Left kidney (tissue), 2 donors: ENCODE measurements around the gene PEX11A. TPM values are rescaled to one million over a fixed set of nuclear protein-coding genes. Genes with fewer than 3 reads are reported as not detected.

Experiments
- DNase-seq: peaks from one replicate; pipeline ENCODE4 v3.0.0-alpha.2; 2013
- polyA plus RNA-seq: library from polyadenylated mRNA; unstranded; fragments of 120-200 nt; gene quantifications from one replicate; pipeline ENCODE4 v1.2.1, GENCODE V29; 2013; ENCODE audit not compliant: insufficient read length

Gene PEX11A
- polyA plus RNA-seq, 1 donor = 24.4 TPM

GRCh38 chr15:89677381-89677780, 13.2 kb downstream of the PEX11A start:
- DNase-seq = no peak

DNA sequence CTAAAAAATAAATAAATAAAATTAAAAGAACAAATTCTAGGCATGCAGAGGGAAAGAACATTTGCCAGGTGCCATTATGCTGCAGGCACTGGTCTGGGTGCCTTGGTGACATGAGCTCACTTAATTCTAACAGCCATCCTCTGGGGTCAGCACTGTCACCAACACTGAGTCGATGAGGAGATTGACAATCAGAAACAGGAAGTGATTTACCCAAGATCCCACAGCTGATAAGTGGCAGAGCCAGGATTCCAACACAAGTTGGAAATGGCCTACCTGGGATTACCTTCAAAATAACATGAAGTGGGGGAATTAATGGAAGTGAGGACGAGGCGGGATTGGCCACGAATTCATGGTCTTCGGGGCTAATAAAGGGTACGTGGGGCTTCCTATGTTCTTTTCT, 14.9 kb downstream of the PEX11A start:
- no peak for DNase-seq

GRCh38 chr15:89674526-89674925, 16.0 kb downstream of the PEX11A start:
- no peak for DNase-seq

GRCh38 chr15:89673165-89673512, 17.4 kb downstream of the PEX11A start:
- no peak for DNase-seq

DNA sequence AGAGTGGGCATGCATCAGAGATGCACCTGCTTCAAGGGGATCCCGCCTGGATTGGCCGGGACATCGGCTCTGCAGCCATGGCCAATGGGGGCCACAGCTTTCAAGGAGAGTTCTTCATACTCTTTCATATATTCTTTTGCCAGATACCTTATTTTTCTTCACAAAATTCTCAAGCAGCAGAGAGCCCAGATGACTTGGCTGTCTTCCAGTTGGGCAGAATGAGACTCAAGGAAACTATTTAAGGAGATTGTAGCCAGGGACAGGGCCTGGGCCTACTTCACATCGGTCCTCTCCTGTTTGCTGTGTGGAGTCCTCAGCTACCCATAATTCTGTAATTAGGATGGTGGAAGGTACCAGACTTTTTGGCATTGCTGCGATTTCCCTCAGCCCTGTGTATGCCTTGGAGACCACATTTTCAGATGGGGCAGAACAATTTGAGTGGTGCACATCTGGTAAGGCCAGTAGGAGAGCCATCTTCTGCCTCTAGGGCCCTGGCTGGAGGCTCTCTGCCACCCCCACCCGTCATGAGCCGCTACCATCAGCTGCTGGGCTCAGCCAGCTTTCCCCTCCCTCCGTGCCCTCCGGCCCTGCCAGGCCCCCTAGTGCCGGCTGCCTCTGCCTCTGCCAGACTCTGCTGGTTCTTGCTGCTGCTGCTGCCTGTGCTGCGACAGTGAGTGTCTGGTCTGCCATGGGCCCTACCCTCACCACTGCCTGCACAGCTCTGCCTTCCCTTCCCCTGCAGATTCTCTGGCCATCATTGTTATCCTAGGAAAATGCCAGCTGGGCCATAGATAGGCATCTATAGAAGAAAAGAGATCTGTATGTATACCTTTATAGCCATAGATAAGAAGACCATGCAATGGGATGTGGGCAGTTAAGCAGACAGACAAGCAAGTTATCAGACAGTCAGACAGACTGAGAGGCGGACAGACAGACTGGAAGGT, 18.1 kb downstream of the PEX11A start:
- DNase-seq = no peak

DNA sequence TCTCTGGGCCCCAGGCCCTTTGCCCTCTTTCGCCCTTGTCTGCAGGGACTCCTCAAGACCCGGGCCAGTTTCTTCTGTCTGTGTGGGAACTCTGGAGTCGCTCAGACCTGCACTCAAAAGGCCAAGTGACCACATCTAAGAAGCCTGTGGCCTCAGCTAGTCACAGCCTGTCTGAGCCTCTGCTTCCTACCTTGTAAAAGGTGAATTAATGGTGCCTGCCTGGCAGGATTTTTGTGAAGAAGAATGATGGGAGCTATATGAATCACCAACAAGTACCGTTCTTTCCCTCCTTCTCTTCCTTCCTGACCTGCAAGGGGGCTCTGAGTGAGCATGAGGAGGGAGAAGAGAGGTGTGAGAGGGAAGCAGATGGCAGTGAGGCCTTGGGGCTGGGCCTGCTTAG, 18.9 kb downstream of the PEX11A start:
- no peak for DNase-seq

DNA sequence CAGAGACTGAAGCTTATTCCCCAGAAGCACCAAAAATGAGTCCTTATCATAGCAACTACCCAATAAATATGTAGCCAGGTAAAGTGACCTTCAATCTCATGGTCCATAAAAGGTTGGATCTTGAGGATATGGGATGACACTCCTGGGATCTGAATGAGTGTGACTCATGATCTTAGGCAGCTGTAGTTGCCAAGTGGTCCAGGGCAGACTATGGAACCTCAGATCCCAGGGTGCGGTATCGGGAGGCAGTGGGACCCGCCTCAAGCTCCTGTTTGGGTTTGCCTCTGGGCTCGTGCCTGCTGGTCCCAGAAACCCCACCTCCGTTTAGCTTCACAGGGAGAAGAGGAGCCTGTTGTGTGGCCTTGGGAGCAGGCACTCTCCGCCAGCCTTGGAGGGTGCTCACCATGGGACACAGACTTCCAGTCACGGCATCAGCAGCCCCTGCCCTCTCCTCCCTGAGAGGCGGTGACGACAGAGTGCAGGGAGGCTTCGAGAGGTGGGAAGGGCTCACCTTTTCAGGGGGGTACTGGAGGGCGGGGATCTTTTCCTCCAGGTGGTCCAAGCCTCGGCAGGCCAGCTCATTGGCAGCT, 19.5 kb downstream of the PEX11A start:
- no peak for DNase-seq

DNA sequence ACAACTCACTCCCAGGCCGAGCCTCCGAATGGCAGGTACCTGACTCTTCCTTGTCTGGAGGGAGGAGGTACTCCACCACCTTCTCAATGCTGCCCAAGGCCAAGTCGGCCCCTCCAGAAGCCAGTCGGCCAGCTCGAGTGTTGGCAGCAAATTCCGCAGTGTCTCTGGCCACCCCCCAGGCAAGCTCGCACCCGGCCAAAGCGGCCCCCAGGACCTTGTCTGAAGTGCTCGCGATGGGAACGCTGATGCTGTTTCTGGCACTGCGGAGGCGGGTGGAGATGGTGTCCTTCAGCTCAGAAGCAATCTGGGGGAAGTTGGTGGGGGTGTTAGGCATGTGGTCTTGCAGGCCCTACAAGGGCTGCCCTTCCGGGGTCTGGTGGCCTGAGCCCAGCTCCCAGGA, 20.6 kb downstream of the PEX11A start:
- no peak for DNase-seq

- DNase-seq = no peak
These were observed 21.2 kb downstream of the PEX11A start for GRCh38 chr15:89669309-89669865.

- no peak for DNase-seq
These were observed 22.4 kb downstream of the PEX11A start for GRCh38 chr15:89668171-89668570.

DNA sequence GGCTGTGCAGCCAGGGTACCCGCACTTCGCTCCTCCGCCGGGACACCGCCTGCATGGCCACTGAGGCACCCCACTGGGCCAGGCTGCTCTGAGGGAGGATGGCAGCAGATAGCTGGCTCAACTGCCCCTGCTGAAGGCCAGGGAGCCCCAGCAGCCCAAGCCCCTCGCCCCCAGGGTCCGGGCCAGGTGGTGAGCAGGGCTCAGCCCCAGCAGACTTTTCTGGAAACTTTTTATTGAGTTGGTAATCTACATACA, 22.9 kb downstream of the PEX11A start:
- DNase-seq = no peak

DNA sequence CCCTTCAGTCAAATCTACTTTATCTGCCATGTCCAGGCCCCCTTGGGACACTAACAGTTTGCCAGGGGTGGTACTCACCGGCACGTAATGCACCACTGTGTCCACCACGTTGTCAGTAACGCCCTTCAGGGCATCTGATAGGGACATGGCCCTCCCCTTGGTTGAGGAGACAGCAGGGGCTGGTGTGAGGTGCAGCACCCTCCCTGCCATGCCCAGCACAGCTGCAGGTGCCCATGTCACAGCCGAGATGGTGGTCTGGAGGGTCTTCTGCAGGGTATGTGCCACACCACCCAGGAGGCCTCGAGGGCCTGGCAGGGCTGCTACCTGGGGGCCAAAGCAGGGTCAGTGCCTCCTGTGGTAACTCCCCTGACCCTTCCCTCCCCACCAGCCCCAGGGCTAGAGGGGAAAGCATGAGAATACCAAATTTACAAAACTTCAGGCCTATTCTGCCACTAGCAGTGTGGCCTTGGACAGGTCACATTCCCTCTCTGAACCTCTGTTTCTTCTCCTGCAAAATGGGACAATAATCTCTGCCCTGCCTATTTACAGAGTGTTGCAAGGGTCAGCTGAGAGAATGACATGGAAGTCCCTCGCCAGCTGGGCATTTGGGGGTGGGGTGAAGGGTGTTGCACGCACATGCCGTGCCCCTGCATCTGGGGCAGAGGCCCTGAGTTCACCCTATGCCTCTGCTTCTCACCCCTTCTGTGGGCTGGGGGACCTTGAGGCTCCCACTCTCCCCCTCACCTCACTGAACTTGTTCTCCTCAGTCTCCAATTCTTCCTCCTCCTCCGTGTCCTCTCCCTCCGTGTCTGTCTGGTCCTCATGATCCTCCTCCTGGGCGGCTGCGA, 23.5 kb downstream of the PEX11A start:
- no peak for DNase-seq

DNA sequence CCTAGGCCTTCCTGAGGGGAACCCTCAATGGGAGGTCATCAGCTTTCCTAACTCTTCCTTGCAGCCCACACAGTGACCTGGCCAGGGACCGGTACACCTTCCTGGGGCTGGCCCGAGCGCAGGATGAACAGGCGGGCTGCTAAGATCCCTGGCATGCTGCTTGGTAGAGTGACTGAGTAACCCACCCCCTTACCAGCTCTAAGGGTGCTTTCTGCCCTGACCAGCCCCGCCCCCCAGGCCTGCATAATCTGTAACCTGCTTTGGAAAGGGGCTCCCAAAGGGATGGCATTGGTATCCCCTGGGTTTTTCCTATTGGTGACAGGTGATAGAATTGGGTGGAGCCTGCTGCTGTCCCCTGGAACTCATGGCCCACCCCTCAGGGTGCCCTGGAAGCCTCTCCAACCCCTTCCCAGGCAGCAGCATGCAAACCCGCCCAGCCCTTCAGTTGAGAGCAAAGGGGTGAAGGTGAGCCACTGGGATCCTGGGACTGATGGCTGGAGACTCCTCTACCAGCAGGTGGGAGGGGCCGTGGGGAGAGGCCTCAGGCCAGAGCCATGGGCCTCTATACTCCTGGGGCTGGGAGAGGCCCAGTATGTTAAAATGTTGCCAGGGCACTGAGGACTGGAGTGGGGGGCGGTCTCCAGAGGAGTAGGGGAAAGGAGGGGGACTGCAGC, 24.2 kb downstream of the PEX11A start:
- no peak for DNase-seq

DNA sequence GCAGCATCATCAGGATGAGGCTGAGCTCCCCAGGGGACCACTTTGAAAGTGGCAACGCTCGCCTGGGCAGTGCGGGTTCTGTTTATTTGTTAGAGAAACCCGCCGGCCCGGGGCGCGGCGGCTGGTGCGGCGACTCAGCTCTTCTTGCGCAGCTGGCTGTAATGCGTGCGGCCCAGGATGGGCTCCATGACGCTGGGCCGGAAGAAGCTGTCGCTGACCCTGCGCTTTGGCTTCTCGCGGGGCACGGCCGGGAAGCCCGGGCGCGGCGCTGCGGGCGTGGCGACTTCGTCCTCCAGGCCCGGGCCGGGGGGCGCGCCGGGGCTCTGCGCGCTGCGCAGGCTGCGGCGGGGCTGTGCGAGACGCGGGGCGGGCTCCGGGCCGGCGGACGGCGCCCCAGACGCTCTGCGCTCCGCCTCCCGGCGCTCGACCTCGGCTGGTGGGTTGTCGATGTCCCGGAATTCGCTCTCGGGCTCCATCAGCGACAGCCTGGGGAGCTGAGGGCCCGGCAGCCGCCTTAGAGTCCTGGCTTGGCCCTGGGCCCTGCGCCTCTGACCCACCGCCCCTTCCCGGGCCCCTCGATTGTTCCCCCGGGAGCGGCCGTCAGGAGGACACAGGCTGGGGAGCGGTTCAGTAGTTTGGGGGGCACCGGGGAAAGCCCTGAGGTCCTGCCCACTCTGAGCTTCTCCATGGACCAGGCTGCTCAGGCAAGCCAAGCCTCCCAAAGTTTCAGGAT, 24.9 kb downstream of the PEX11A start:
- no peak for DNase-seq

- no peak for DNase-seq
These were observed 25.9 kb downstream of the PEX11A start for GRCh38 chr15:89664441-89665350.

- no peak for DNase-seq
These were observed 27.5 kb downstream of the PEX11A start for GRCh38 chr15:89662893-89663626.

GRCh38 chr15:89660556-89660955, 30.0 kb downstream of the PEX11A start:
- no peak for DNase-seq

GRCh38 chr15:89659295-89659694, 31.3 kb downstream of the PEX11A start:
- DNase-seq = no peak

DNA sequence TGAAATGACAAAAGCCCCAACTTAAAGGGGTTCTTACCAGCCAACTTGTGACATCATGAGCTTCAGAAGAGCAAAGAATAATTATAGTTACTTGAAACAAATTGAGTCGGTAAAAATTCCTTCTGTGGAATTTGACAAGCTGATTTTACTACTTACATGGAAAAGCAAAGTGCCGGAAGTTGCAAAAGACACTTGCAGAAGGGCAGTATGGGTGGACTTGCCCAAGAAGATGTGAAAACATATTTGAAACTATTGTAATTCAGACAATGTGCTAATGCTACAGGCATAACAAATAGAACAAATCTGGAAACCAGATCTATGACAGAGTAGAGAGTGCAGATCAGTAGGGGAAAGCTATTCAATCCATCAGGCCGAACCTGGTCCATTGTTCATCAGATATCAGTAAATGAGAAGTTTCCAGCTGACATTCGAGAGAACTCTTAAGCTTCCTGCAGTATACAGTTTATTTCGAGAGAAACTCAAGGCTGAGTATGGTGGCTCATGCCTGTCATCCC, 32.8 kb downstream of the PEX11A start:
- no peak for DNase-seq
